K562 (cell line): ENCODE results near the gene SRPK1. TPM values are rescaled to one million over a fixed set of nuclear protein-coding genes. Genes with fewer than 3 reads are reported as not detected.

Source experiments
- ATAC-seq: fragments of 200-7000 bp; cut with Tn5 transposase; 3 replicates; pipeline ENCODE4 v1.9.1; 2020; ENCODE audit warnings: moderate library complexity
- BruUV-seq: library from RNA; stranded (reverse); fragments of 400-500 nt; replicated peaks from 2 replicates; lab custom pipeline; 2021; lab: Mats Ljungman, UMichigan
- CTCF ChIA-PET: fragments of 300-600 bp; formaldehyde crosslinking; extraction: SDS; loops from one replicate; lab custom pipeline; 2021; ENCODE audit warnings: low intra/inter-chr PET ratio; lab: Yijun Ruan, JAX
- POLR2A ChIA-PET: fragments of 300-600, 350-650 bp; sonication (Branson Sonifier 250); formaldehyde crosslinking; extraction: SDS; loops from one replicate; lab custom pipeline; 2021; ENCODE audit warnings: antibody characterized with exemption, inconsistent platforms; lab: Yijun Ruan, JAX
- DNase-seq, 4 experiments: peaks; one replicate each; pipeline versions ENCODE4 v3.0.0 to v3.0.0-alpha.2; 2011 to 2018; ENCODE audit warnings: low spot score in 3 of 4, mixed read lengths in 3 of 4; ENCODE audit errors: extremely low read depth in 1 of 4
- FAIRE-seq: peaks from 2 replicates; lab custom pipeline; 2011; peaks lifted over from hg19 to GRCh38; lab: Jason Lieb, UNC
- H2AFZ ChIP-seq: 2 replicates; pipeline ENCODE4 v1.6.0; 2011; ENCODE audit warnings: low read depth, low read length, control low read depth, inconsistent platforms
- H3K27ac ChIP-seq: fragments of 200-600 bp; 3 replicates; pipeline ENCODE4 v1.8.0; 2011; ENCODE audit warnings: low read depth, mild to moderate bottlenecking, control low read depth, inconsistent platforms, low read length, moderate library complexity, mixed read lengths; ENCODE audit errors: extremely low read depth
- H3K27me3 ChIP-seq, 2 experiments: fragments of 300-600 bp in 1 of 2; 2 replicates in 1 of 2; 3 replicates in 1 of 2; pipeline versions ENCODE4 v1.6.0 to v1.8.0; 2011; ENCODE audit warnings: inconsistent platforms in 2 of 2, low read length in 2 of 2, mild to moderate bottlenecking in 1 of 2, mixed read lengths in 1 of 2, moderate library complexity in 1 of 2; ENCODE audit not compliant: control insufficient read depth in 2 of 2, insufficient read depth in 2 of 2
- H3K36me3 ChIP-seq: fragments of 300-600 bp; 3 replicates; pipeline ENCODE4 v1.8.0; 2011; ENCODE audit warnings: mild to moderate bottlenecking, low read length, inconsistent platforms; ENCODE audit not compliant: control insufficient read depth, insufficient read depth
- H3K4me1 ChIP-seq, 2 experiments: fragments of 200-600 bp in 1 of 2; replicated peaks in 1 of 2; 2 replicates in 1 of 2; 3 replicates in 1 of 2; pipeline versions ENCODE4 v1.5.1 to v1.8.0; 2011; ENCODE audit warnings: inconsistent platforms in 2 of 2, low read length in 2 of 2, mild to moderate bottlenecking in 1 of 2, mixed read lengths in 1 of 2, moderate library complexity in 1 of 2; ENCODE audit not compliant: control insufficient read depth in 2 of 2, insufficient read depth in 2 of 2
- H3K4me2 ChIP-seq: 2 replicates; pipeline ENCODE4 v1.6.1; 2011; ENCODE audit warnings: low read length, control low read depth, inconsistent platforms, mixed read lengths; ENCODE audit not compliant: insufficient read depth
- H3K4me3 ChIP-seq: fragments of 200-600 bp; sonication (generic), shearing (Covaris generic); 2 replicates; pipeline ENCODE4 v1.5.1; 2016; ENCODE audit warnings: control low read depth, inconsistent platforms
- H3K79me2 ChIP-seq: fragments of 200-600 bp; 3 replicates; pipeline ENCODE4 v1.8.0; 2011; ENCODE audit warnings: low read length, inconsistent platforms; ENCODE audit not compliant: control insufficient read depth, insufficient read depth
- H3K9ac ChIP-seq, 2 experiments: 2 replicates each; pipeline versions ENCODE4 v1.6.0 to v1.6.1; 2011; ENCODE audit warnings: low read depth in 2 of 2, low read length in 2 of 2, control low read depth in 1 of 2, inconsistent platforms in 1 of 2, mild to moderate bottlenecking in 1 of 2, mixed read lengths in 1 of 2; ENCODE audit not compliant: insufficient read depth in 1 of 2
- H3K9me1 ChIP-seq: one replicate; pipeline ENCODE4 v1.6.0; 2011; ENCODE audit warnings: inconsistent platforms, mild to moderate bottlenecking, low read length, moderate library complexity; ENCODE audit not compliant: control insufficient read depth, insufficient read depth
- H3K9me3 ChIP-seq: replicated peaks from 2 replicates; pipeline ENCODE4 v1.5.1; 2011; ENCODE audit warnings: low read depth, low read length, inconsistent platforms; ENCODE audit not compliant: control insufficient read depth, insufficient read depth
- H4K20me1 ChIP-seq: replicated peaks from 2 replicates; pipeline ENCODE4 v1.6.1; 2011; ENCODE audit warnings: low read length, inconsistent platforms, mixed read lengths; ENCODE audit not compliant: control insufficient read depth, insufficient read depth
- ARID1B ChIP-seq: fragments of 450-650 bp; IDR thresholded peaks from 2 replicates; pipeline ENCODE4 v1.6.1; 2016; ENCODE audit warnings: antibody characterized with exemption, mild to moderate bottlenecking, inconsistent platforms
- CBX3 ChIP-seq, 2 experiments: IDR thresholded peaks; 1 replicate in 1 of 2; 2 replicates in 1 of 2; pipeline ENCODE4 v1.6.1; 2012; ENCODE audit warnings: inconsistent platforms in 2 of 2, low read length in 2 of 2, borderline replicate concordance in 1 of 2, control low read depth in 1 of 2
- EGR1 ChIP-seq: fragments of 450-650 bp; conservative IDR thresholded peaks from 2 replicates; pipeline ENCODE4 v1.6.1; 2017; ENCODE audit warnings: mild to moderate bottlenecking
- EWSR1 ChIP-seq: fragments of 450-650 bp; IDR thresholded peaks from 2 replicates; pipeline ENCODE4 v1.6.1; 2018; ENCODE audit warnings: borderline replicate concordance, mild to moderate bottlenecking, low read depth, moderate library complexity; ENCODE audit not compliant: partially characterized antibody
- FOXK2 ChIP-seq, 2 experiments: fragments of 450-650 bp; IDR thresholded peaks in 1 of 2; conservative IDR thresholded peaks in 1 of 2; 2 replicates each; pipeline ENCODE4 v1.6.1; 2016; ENCODE audit warnings: low read depth in 2 of 2, mild to moderate bottlenecking in 1 of 2
- HDGF ChIP-seq: fragments of 450-650 bp; IDR thresholded peaks from 2 replicates; pipeline ENCODE4 v1.6.1; 2016
- MBD1 ChIP-seq: fragments of 250-450 bp; sonication (Bioruptor Pico); IDR thresholded peaks from 2 replicates; pipeline ENCODE4 v1.8.0; 2022; ENCODE audit warnings: inconsistent platforms
- MED1 ChIP-seq: sonication (generic); formaldehyde crosslinking; IDR thresholded peaks from 2 replicates; pipeline ENCODE4 v1.8.1; 2023; ENCODE audit warnings: missing genetic modification reagents, borderline replicate concordance
- NCOA6 ChIP-seq: fragments of 450-650 bp; IDR thresholded peaks from 2 replicates; pipeline ENCODE4 v1.6.1; 2017; ENCODE audit warnings: mild to moderate bottlenecking
- NCOR1 ChIP-seq: fragments of 450-650 bp; IDR thresholded peaks from 2 replicates; pipeline ENCODE4 v1.6.1; 2016; ENCODE audit warnings: mild to moderate bottlenecking, moderate library complexity
- SMARCA5 ChIP-seq: fragments of 450-650 bp; IDR thresholded peaks from 2 replicates; pipeline ENCODE4 v1.6.1; 2016
- SRSF1 ChIP-seq: fragments of 200-400 bp; formaldehyde crosslinking; IDR thresholded peaks from 2 replicates; pipeline ENCODE4 v1.6.1; 2017; ENCODE audit warnings: mild to moderate bottlenecking, low read depth, low read length, moderate library complexity
- TAF15 ChIP-seq: fragments of 200-400 bp; formaldehyde crosslinking; IDR thresholded peaks from 2 replicates; pipeline ENCODE4 v1.6.1; 2017; ENCODE audit warnings: mild to moderate bottlenecking, low read depth, low read length, moderate library complexity
- TEAD2 ChIP-seq: fragments of 450-650 bp; IDR thresholded peaks from 2 replicates; pipeline ENCODE4 v1.6.1; 2016; ENCODE audit warnings: missing genetic modification characterization, control low read depth, missing compliant biosample characterization
- TRIM25 ChIP-seq: fragments of 450-650 bp; IDR thresholded peaks from 2 replicates; pipeline ENCODE4 v1.7.0; 2016; ENCODE audit warnings: borderline replicate concordance
- ZBTB34 ChIP-seq: fragments of 250-450 bp; sonication (Bioruptor Pico); IDR thresholded peaks from 2 replicates; pipeline ENCODE4 v1.8.0; 2021; ENCODE audit warnings: mild to moderate bottlenecking, moderate library complexity
- WGBS: fragments of 100-300 bp; shearing (Covaris generic); methylation state at CpG from one replicate; pipeline ENCODE4 v1.1.6; 2016; ENCODE audit warnings: low coverage, mixed read lengths; ENCODE audit not compliant: insufficient coverage; ENCODE audit errors: missing lambda C conversion rate; 5-methylcytosine and 5-hydroxymethylcytosine counted together
- in situ Hi-C: fragments of 300-500 bp; cut with MboI; formaldehyde crosslinking; loops from 4 replicates; pipeline ENCODE4 v1.15.0; 2018; ENCODE audit warnings: inconsistent platforms, mixed read lengths
- intact Hi-C: fragments of 100-400 bp; cut with micrococcal nuclease; formaldehyde crosslinking; loops from 2 replicates; pipeline ENCODE4 v1.14.2; 2022
- polyA plus RNA-seq, 8 experiments: library from polyadenylated mRNA; depleted of rRNA in 4 of 8; stranded (reverse) in 5 of 8; unstranded in 3 of 8; fragments of >200 nt; fragmentation: Nextera tagmentation in 2 of 8; fragmentation: Illumina TruSeq in 1 of 8; extraction: Ambion mirVana in 2 of 8; extraction: Trizol in 1 of 8; gene quantifications; 2 replicates each; pipeline versions ENCODE4 v1.2.1 to v1.2.3, GENCODE V29; 2011 to 2014; ENCODE audit warnings: inconsistent platforms in 1 of 8, missing spikeins in 1 of 8
- total RNA-seq, 7 experiments: library from RNA; depleted of rRNA in 6 of 7; stranded (reverse); fragments of >200 nt in 6 of 7; fragmentation: Illumina TruSeq in 2 of 7; extraction: Trizol in 2 of 7; gene quantifications; 2 replicates each; pipeline versions ENCODE4 v1.2.1 to v1.2.3, GENCODE V29; 2011 to 2021; ENCODE audit warnings: low replicate concordance in 1 of 7
- TF ChIP-seq, protein P1 (sequence below): fragments of 250-450 bp; sonication (Bioruptor Pico); IDR thresholded peaks from 2 replicates; pipeline ENCODE4 v1.4.0; 2020; ENCODE audit warnings: mild to moderate bottlenecking, moderate library complexity

SRPK1 gene
- total and polyA plus RNA-seq, 9 of the 15 experiments (the other 6 are each of a cell fraction or from before 2014, with no cell fraction given): 99.6 to 185 (median 159) TPM

DNA sequence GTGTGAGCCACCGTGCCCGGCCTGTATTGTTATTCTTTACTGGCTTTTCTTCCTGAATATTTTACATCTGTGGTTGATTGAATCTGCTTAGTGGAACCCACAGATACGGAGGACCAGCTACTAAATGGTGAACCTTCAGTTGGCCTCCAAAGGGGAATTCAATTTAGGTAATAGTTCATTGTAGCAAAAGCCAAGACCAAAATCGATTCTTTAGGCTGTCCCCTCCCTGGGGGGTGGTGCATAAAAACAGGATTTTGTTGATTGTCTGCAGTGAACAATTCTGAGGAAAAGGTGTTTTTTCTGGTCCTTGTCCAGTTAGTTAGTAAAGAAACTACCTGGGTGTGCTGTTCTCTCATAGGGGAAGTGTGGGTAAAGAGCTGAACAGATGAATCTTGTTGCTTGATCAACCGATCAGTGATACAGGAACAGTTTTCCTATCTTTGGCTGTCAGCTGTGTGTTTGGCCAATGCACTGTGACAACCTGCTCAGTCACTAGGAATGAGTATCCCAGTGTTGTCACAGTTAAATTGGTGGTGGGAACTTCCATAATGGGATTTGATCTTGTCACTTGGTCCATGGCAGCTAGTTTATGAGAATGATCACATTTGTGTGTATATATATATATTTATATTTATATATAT is 96.2 kb downstream of the SRPK1 start:
- POLR2A ChIA-PET: interaction anchor here (1.3 kb wide), 2 partner anchors 10 to 28 kb away, joined by 5 read pairs; partner anchors contain the start of gene CLPS

More for the DNA sequence above, 96.2 kb downstream of the SRPK1 start:
- 4% methylated on average over 5 of the region's 5 CpGs for WGBS
- Histone ChIP-seq H3K9ac (no peak overlapping the region), H3K4me2 (no peak overlapping the region), H3K4me1 (no peaks in the 10 kb centered on the region), H3K36me3 (no peaks in the 10 kb centered on the region), H2AFZ (no peak overlapping the region), H3K9me1 (no peaks in the 10 kb centered on the region), H4K20me1 (no peaks in the 10 kb centered on the region), H3K79me2 (no peaks in the 10 kb centered on the region), H3K9me3 (no peaks in the 10 kb centered on the region), H3K4me3 (no peak overlapping the region), H3K27me3 (peaks cover 7 to 18% of the 10 kb centered on the region in 2 experiments; a peak in 4 of 5 replicates), H3K27ac (no peak overlapping the region)
- ATAC-seq (no peak), FAIRE-seq (no peak), DNase-seq (no peak)
- CTCF ChIA-PET: no interaction called here
- intact Hi-C loops (no loop called here), in situ Hi-C loops (no loop called here)
- no TSS peak for BruUV-seq
- TF ChIP-seq NCOA6 (no peak), EGR1 (no peak), TRIM25 (no peak), SRSF1 (no peak), MED1 (CRISPR knock-in tag) (no peak), CBX3 (IDR thresholded peaks at IDR 0.05; ENCODE audit: borderline replicate concordance in 1 of 2, low read length in 2 of 2) (no peak), ARID1B (no peak), NCOR1 (no peak), TAF15 (no peak), HDGF (no peak), FOXK2 (conservative IDR thresholded peaks at IDR 0.05 in 1 of 2, IDR thresholded peaks at IDR 0.05 in 1 of 2; ENCODE audit: low read depth in 2 of 2) (no peak), TEAD2 (no peak), ZBTB34 (CRISPR knock-in tag) (no peak), SMARCA5 (no peak), MBD1 (CRISPR knock-in tag) (no peak), EWSR1 (no peak)
- TF ChIP-seq, protein P1, sequence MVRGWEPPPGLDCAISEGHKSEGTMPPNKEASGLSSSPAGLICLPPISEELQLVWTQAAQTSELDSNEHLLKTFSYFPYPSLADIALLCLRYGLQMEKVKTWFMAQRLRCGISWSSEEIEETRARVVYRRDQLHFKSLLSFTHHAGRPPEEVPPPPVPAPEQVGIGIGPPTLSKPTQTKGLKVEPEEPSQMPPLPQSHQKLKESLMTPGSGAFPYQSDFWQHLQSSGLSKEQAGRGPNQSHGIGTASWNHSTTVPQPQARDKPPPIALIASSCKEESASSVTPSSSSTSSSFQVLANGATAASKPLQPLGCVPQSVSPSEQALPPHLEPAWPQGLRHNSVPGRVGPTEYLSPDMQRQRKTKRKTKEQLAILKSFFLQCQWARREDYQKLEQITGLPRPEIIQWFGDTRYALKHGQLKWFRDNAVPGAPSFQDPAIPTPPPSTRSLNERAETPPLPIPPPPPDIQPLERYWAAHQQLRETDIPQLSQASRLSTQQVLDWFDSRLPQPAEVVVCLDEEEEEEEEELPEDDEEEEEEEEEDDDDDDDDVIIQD (CRISPR knock-in tag): no peak
